Muscle of back (tissue), 11 donors: Measurements from ENCODE around the gene PRDM5. TPM values are rescaled to one million over a fixed set of nuclear protein-coding genes. Genes with fewer than 3 reads are reported as not detected.

ENCODE experiments used
- DNase-seq, 3 donors: peaks; one replicate each; pipeline versions ENCODE4 v3.0.0 to v3.0.0-alpha.2; 2013
- polyA plus RNA-seq, 10 donors: library from polyadenylated mRNA; unstranded; fragments of 120-200 nt; gene quantifications; one replicate each; pipeline ENCODE4 v1.2.1, GENCODE V29; 2013; ENCODE audit not compliant: insufficient read length in 10 of 10

PRDM5 gene
- polyA plus RNA-seq, 10 donors = 8.1 to 14.0 (median 11.1) TPM

DNA sequence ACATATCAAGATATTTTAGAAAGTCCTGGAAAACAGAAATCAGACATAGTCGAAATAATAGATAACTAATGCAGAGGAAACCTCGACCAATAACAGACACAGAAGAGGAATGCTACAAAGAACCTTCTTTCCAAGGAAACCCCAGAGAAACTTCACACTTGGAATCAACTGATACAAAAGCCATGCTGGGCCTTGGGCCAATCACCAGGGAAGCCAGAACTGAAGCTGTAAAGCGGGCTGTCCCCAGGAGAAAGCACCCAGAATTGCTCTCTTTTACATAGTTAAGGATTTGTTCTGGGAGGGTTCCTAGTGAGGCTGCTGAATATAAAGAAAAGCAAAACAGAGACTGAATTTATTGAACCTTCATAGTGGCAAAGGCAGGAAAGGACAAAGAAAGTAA, 100.5 kb downstream of the PRDM5 start:
- DNase-seq = no peak

DNA sequence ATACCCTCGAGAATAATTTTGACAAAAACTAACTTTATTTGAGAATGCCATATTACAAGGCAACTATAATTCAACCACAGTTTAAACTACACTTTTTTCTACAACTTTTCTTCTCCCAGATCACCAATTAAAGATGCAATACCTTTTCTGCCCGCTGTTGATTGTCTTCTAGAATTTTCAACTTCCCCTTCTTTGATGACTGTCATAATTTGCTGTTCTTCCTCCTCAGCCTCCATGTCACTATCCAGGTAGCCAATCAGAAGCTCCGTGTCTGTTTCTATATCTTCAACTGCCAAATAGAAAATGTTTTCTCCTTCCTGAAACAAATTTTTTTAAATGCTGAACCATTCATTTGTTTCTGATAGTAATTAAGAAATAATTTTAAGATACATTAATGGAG, 101.5 kb downstream of the PRDM5 start:
- no peak for DNase-seq

DNA sequence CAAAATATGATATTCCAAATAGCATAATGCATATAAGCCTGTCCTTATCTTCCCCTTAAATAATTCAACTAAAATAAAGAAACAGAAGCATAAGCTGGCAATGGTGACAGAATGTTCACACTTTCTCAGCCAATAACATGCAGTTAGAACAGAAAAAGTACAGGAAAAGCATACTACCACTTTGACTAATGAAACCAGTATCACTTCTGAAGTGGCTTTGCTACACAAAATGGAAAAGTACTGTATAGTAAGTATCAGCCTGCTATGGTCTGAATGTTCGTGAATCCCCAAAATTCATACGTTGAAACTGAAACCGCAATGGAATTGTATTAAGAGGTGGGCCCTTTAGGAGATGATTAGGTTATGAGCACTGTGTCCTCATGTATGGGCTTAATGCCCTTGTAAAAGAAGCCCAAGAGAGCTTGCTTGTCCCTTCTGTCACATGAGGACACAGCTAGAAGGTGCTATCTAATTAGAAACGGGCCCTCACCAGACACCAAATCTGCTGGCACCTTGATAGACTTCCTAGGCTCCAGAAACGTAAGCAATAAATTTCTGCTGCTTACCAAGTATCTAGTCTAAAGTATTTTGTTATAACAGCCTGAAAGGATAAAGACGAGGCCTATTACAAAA, 102.6 kb downstream of the PRDM5 start:
- DNase-seq = no peak

DNA sequence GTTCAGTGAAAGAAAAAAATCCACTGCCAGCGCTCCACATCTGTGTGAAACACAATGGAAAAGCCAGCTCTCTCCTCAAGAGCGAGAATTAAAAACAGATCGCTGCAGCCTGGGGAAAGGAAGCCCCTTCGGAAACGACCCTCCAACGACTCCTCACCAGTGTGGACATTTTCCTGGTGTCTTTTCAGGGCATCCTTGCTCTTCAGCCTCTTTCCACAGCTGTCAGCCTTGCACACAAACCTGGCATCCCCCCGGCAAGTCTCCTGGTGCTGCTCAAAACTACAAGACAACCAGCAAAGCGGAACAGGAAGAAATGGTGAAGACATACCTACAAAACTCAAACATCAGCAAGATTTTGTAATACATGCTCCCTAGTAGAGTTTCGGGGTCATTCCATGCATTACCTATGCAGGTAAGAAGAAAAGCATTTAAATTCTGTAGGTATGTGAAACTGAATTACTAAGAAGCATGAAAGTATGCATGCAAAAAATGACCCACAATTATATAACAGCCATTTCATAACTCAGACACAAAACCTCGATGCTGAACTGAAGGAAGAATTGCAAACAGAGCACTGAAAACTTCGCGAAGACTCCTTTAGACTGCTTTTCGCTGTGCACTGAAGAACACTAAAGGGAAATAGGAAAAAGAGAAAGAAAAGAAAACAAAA, 106.1 kb downstream of the PRDM5 start:
- DNase-seq = peak; percentile 37 to 87 (median 51)

DNA sequence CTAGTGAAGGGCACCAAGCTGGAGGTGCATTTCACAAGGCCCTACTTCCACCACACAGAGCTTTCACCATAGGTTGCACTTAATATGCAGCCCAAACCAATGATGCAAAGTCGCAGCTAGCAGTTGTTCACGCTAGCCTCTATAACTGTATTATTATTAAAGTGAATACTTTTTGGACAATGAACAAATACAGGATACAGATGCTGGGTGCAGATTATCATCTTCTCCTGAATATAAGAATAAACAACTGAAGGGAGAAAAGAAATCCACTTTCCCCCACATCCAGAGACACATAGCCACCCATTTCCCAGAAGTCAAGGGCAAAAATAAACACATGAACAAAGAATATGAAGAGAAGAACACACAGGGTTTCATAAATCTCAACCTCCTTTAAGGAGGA, 107.2 kb downstream of the PRDM5 start:
- peak in 1 of 3 donors; percentile 41 for DNase-seq

DNA sequence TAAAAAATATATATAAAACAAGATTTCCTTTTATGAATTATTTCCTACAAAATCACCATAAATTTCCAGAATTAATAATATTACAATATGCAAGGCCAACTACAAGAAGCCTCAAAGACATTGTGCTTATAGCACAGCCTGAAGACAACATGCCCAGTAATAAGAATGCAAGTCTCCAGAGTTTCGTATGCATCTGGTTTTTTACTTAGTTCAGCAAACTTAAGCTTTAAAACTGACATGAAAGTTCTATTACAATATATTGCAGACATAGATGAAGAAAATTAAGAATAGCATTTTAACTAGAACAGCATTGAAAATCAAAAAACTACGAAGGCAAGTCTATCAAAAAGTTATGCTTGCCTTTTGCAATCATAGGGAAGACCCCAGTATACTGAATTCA, 107.6 kb downstream of the PRDM5 start:
- DNase-seq = peak in 1 of 3 donors; percentile 61

DNA sequence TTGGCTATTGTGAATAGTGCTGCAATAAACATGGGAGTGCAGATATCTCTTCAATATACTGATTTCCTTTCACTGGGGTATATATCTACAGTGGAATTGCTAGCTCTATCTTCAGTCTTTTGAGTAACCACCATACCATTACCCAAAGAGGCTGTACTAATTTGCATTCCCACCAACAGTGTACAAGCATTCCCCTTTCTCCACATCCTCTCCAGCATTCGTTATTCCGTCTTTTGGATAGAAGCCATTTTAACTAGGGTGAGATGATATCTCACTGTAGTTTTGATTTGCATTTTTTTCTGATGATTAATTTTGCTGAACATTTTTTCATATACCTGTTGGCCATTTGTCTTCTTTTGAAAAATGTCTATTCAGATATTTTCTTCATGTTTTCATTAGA, 110.3 kb downstream of the PRDM5 start:
- DNase-seq = no peak

DNA sequence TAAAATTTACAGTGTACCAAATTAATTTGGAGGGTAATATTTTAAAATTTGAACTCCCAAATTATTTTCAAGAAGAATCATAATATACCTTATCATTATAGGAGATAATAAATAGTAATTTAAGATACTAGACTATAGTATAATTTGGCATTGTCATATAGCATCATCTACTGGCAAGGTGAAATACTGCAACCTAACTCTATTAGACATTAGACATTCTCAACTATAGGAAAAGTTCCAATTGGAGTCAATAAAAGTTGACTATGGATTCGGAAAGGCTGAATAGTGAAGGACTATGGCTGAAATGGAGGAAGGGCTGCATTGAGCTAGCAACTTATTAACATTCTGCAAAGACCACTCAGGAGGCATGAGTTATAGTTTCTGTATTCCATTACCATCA, 113.0 kb downstream of the PRDM5 start:
- DNase-seq = no peak

DNA sequence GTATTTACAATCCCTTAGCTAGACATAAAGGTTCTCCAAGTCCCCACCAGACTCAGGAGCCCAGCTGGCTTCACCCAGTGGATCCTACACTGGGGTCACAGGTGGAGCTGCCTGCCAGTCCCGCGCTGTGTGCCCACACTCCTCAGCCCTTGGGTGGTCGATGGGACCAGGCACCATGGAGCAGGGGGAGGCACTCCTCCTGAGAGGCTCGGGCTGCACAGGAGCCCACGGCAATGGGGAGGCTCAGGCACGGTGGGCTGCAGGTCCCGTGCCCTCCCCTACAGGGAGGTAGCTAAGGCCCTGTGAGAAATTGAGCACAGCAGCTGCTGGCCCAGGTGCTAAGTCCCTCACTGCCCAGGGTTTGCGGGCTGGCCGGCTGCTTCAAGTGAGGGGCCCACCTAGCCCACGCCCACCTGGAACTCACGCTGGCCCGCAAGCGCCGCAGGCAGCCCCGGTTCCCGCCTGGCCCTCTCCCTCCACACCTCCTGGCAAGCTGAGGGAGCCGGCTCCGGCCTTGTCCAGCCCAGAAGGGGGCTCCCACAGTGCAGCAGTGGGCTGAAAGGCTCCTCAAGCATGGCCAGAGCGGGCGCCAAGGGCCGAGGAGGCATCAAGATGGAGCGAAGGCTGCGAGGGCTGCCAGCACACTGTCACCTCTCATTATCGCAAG, 113.9 kb downstream of the PRDM5 start:
- no peak for DNase-seq

DNA sequence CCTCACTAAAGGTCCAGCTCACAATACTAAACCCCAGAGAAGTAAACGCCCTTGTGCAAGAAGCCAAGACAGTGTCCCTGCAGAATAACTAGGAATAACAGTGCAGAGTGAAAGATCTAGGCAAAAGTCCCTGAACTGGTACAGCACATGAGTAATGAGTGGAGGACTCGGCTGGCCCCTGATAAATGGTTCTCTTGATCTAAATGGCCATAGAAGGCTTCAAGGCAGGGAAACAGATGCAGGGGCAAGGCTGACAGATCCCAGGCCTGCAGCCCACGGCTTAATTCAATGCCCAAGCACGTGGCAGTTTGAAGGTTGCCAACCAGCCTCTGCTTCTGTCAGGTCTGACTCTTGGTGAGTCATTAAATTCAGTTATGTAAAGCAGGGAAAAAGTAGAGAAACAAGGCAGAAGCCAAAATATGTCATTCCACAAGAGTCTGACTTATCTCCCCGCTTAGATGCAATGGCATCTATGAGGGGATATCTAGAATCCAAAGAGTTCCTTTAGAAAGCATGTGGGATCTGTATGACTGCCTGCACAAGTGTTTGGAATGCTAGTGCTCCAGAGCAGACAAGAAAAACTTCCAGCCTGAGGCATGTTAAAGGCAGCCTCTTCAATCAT, 121.3 kb downstream of the PRDM5 start:
- peak; percentile 12 to 36 (median 31) for DNase-seq

DNA sequence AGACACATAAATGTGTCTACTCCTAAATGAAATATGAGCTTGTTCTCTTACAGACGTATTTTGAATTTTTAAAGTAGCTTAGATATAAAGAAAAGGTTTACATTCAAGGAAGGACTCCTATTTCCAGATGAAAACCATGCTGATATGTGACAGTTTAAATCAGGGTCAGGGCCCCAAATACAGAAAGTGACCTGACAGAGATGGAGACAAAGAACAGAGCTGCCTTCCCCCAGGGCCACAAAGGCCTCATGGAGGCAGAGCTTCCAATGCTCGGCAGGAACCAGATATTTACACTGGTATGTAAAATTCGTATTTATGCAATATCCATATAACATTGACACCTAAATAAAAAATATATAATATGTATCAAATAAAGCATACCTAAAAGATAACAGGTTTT, 124.0 kb downstream of the PRDM5 start:
- no peak for DNase-seq

DNA sequence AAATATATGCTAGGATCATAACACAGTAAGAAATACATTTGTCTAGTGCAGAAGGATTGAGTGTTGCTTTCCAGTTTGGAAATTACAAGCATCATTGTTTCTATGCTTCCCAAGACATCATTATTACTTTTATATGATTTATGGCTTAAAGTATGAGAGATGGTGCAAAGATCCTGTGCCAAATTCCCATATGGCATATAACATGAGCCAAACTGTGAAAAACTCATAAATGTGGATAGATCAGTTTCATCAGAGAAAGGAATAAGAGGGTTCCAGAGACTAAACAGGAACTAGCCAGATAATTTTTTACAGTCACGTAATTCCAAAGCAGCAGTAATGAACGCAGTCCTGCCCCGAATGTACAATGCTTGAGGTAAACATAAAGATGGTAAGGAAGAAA, 126.3 kb downstream of the PRDM5 start:
- DNase-seq = peak in 2 of 3 donors; percentile 41 to 67

DNA sequence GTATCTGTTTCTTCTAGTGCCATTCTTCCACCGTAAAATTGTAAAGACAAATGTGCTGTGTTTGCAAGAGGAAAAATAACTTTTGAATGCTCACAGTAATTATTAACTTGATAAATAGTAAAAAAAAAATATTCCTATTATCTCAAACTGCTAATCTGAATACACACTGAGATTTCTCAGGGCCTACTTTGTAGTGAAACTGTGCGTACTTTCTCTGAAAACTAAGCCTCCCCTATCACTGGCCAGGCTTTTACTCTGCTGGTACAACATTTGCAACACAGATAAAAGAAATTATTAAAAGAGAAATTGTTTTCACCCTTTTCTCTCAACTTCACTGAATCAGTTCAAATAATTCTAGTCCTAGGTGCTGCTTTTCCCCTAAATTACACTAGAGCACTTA, 137.3 kb downstream of the PRDM5 start:
- DNase-seq = no peak

DNA sequence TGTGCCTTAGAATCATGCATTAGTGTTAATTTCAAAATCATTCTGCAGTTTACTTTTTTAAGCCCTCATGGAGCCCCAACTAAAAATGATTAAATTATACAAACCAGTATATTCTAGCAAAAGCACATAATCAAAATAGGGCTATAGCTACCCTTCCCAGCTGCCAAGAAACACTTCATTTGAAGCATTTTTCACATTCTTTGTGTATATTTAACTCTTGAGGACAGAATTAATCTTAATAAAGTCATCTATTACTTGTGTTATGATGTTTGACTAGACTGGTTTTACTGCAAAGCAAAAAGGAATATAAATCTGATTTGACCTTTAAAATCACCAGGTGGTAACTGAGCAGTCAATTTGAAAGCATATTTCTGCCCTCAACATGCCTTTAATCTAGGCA, 145.1 kb downstream of the PRDM5 start:
- no peak for DNase-seq

DNA sequence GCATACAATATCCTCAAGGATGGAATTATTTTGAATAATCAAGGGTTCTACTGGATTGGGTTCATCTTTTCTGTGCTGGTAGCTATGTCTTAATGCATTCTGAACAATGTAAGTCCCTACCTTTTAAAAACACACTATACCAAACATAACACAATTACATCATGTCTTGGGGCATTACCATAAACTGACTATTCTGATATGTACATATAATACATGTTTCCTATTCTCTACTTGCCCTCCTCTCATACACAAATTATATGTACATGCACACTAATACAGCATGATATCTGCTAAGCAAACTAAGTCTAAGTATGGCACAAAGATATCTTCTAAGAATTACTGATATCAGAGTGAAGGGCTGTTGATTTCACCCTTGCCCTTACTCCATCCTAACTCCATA, 147.1 kb downstream of the PRDM5 start:
- DNase-seq = no peak

DNA sequence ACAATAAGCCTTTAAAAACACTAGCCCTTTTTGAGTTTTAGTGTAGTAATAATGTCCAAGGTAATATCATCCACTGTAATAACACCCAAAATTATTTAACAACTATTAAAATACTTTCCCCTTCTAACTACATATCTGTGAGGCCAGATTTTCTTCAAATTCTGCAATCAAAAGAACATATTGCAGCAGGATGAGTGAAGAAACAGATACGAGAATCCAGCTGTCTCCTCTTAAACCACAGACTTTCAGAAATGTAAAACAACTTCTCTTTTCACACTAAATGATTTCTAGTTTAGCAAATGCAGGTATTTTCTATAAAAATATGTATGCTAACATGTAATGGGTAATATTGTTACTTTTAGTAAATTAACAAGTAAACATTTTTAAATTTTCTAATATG, 148.9 kb downstream of the PRDM5 start:
- no peak for DNase-seq

DNA sequence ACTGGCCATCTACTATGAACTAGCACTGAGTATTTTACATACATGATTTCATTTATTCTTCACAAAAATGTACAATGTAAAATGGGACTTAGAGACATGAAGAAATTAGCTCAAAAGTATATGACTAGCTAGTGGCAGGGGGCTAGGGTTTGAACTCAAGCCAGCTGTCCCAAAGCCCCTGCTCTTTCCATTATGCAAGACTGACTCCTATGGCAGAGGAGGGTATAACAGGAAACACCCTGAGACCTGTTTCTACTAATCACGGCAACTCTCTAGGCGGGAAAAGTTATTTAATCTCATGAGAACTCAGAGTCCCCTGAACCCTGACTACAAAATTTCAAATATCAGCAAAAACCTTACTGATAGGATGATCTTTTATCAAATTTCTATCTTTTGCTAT, 150.6 kb downstream of the PRDM5 start:
- no peak for DNase-seq

DNA sequence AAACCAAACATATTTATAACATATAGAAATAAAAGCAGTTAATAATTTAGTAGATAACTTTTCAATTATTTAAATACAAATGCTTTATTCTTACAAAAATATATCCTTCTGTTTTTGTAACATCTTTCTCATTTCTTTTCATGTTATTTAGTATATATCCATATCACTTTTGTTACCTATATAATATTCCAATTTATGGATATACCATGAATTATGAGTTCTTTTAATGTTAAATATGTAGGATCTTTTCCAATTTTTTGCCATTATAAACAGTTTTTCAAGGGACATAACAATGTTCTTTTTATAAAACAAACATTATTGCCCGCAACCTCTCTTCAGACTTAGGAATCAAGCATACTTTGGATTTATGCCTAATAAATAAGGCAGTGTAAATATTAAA, 151.6 kb downstream of the PRDM5 start:
- no peak for DNase-seq

DNA sequence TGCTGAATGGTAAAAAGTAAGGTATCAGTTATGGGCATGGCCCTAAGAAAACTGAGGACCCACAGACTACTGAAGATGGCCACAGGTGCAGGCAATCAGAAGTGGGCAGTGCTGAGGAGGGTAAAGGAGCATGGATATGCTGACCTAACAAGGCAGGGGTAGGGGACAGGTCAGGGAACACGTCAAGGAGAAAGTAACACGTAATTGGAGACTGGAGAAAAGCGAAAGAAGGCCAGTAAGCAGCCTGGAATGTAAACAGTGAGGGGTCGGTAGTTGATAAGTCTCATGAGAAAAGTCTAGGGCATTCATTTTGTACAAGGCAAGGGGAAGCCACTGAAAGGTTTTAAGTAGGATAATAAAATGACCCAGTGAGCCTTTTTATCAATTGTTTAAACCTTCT, 153.3 kb downstream of the PRDM5 start:
- peak in 1 of 3 donors; percentile 49 for DNase-seq

DNA sequence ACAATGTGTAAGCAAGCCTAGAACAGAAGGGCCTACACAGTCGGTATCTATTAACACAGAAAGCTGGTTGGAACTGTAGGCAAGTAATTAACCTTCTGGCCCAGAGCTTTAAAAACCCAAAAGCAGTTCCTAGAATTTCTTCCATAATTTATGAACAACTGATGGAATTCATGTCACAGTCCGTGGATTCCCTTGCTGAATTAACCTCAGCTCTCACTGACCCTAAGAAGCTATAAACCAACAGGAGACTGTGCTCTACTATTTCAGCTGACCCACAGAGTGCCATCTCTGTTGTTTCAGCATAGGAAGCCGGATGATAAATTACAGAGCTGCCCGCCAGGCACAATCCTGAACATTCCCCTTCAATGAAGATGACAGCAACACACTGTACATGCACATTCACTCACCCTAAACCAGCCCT, 157.3 kb downstream of the PRDM5 start:
- no peak for DNase-seq

DNA sequence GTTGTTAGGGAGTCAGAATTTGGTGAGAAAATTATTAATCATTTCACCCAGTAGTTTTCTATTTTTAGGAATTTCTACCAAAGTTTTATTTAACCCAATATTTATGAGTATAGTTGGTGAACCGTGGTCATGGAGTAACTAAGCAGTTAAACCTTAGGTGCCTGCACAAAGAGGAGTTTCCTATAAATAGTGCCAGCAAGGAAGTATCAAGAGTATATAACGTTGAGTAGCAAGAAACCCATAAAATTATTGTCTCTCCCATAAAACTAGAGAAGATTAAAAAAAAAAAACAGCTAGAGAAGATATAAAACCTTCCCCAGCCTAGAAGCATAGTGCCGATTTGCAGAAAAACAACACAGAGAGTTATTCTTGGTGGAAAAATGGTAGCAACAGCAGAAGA, 158.9 kb downstream of the PRDM5 start:
- DNase-seq = no peak

DNA sequence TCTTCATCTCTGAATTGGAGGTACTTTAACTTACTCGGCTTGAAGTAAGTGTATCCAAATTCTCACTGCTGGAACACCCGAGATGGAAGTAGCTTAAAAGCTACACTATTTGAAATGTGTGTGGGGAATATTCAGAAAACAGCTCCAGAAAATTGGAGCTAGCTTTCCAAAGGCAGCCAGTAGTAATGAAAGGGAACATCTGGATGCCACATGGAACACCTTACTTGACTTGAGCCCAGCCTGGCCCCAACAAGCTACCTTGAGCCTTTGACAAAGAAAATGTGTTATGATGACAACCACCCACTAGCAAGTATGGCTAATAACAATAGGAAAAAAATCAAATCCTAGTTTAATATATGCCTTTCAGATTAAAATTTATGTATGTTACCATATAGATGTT, 161.5 kb downstream of the PRDM5 start:
- no peak for DNase-seq

DNA sequence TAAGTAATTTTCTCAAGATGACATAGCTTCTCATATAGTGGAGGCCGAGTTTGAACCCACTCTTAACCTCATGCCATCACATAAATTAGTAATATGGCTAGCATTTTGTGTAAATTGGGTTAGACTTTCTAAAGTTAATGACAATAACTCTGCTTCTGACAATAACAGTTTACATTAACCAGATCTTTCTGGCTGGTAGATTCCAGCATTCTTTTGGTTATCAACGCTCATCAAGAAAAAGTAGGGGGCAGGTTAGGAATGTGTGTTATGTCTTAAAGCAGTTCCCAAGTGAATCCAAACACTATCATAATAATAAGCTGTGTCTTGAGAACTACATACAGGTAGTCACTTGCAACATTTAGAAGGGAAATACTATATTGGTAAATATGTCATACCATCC, 162.5 kb downstream of the PRDM5 start:
- DNase-seq = no peak
